ENCODE data around the gene CD63.
A peak's percentile ranks its signal among the peaks of the same experiment; 100 is the strongest.

Gene CD63

DNA sequence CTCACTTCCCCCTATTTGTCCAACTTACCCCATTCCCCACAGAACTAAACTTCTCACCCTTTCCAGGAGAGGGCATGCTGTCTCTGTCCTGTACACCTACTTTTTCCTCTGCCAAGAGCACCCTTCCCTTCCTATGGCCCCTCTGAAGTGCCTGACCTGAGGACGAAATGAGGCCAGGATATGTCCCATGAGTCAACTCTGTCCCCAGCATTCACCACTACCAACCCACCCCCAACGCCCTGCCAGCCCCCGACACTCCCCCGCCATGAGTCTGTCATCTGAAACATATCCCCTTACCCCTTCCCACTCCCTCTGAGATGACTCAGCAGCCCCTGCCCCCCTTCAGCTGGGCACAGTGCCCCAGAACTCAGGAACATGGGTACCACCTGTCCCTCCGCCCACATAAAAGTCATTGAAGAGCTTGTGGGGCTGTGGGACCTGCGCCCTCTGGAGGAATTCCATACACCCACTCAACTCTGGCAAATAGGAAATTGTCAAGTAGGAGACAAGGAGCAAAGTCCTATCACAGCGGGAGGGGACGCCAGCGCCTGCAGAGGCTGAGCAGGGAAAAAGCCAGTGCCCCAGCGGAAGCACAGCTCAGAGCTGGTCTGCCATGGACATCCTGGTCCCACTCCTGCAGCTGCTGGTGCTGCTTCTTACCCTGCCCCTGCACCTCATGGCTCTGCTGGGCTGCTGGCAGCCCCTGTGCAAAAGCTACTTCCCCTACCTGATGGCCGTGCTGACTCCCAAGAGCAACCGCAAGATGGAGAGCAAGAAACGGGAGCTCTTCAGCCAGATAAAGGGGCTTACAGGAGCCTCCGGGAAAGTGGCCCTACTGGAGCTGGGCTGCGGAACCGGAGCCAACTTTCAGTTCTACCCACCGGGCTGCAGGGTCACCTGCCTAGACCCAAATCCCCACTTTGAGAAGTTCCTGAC lies 47.4 kb downstream of the CD63 start:
- H3K4me3 ChIP-seq (ENCODE audit: low read length) = peak overlapping the region; percentile 43
- H3K27ac ChIP-seq (ENCODE audit: low read depth, low read length) = peak overlapping the region; percentile 42; the same call in 1 of the 2 replicates
- no peaks in the 10 kb centered on the region for H3K27me3 ChIP-seq (ENCODE audit: insufficient read depth, low read length)
- 40% methylated on average over 17 of the region's 17 CpGs for WGBS
- H3K9me3 ChIP-seq (ENCODE audit: insufficient read depth, low read depth, low read length) = no peaks in the 10 kb centered on the region
- H3K9ac ChIP-seq (ENCODE audit: low read depth, low read length) = peak overlapping the region; percentile 18; the same call in 1 of the 2 replicates
- H3K4me1 ChIP-seq (ENCODE audit: insufficient read depth, low read length) = peaks cover 6% of the 10 kb centered on the region
- H3K36me3 ChIP-seq (ENCODE audit: insufficient read depth, low read length) = 0 out of 2 replicates have a peak, but pooled peaks cover 9% of the 10 kb centered on the region

- no peak overlapping the region for H3K27ac ChIP-seq (ENCODE audit: low read depth, low read length)
- peaks cover 6% of the 10 kb centered on the region for H3K4me1 ChIP-seq (ENCODE audit: insufficient read depth, low read length)
- H3K9ac ChIP-seq (ENCODE audit: low read depth, low read length) = no peak overlapping the region
- no peaks in the 10 kb centered on the region for H3K27me3 ChIP-seq (ENCODE audit: insufficient read depth, low read length)
- 93% methylated on average over 5 of the region's 5 CpGs for WGBS
- H3K4me3 ChIP-seq (ENCODE audit: low read length) = no peak overlapping the region
- H3K36me3 ChIP-seq (ENCODE audit: insufficient read depth, low read length) = no peaks in the 10 kb centered on the region
- no peaks in the 10 kb centered on the region for H3K9me3 ChIP-seq (ENCODE audit: insufficient read depth, low read depth, low read length)
These were observed 49.1 kb downstream of the CD63 start for GRCh38 chr12:55679691-55680090.

- 94% methylated on average over 6 of the region's 6 CpGs for WGBS
- peaks cover 2% of the 10 kb centered on the region for H3K4me1 ChIP-seq (ENCODE audit: insufficient read depth, low read length)
These were observed 52.1 kb downstream of the CD63 start for GRCh38 chr12:55676707-55677106.

DNA sequence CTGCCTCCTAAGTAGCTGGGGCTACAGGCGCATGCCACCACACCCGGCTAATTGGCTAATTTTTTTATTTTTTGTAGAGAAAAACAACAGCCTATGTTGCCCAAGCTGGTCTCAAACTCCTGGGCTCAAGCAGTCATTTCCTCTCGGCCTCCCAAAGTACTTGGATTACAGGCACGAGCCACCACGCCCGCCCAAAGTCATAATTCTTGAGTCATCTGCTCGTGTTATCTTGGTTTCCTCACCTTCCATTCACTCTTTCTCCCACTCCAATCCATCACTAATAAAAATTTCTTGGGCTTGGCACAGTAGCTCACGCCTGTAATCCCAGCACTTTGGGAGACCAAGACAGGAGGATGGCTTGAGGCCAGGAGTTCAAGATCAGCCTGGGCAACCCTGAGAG lies 53.1 kb downstream of the CD63 start:
- H3K27ac ChIP-seq (ENCODE audit: low read depth, low read length) = no peak overlapping the region
- no peaks in the 10 kb centered on the region for H3K4me1 ChIP-seq (ENCODE audit: insufficient read depth, low read length)
- 92% methylated on average over 8 of the region's 8 CpGs for WGBS
- no peaks in the 10 kb centered on the region for H3K27me3 ChIP-seq (ENCODE audit: insufficient read depth, low read length)
- no peak overlapping the region for H3K4me3 ChIP-seq (ENCODE audit: low read length)
- H3K9ac ChIP-seq (ENCODE audit: low read depth, low read length) = no peak overlapping the region
- H3K9me3 ChIP-seq (ENCODE audit: insufficient read depth, low read depth, low read length) = no peaks in the 10 kb centered on the region
- H3K36me3 ChIP-seq (ENCODE audit: insufficient read depth, low read length) = no peaks in the 10 kb centered on the region

More at GRCh38 chr12:55676707-55677106, 52.1 kb downstream of the CD63 start:
- H3K36me3 ChIP-seq (ENCODE audit: insufficient read depth, low read length) = no peaks in the 10 kb centered on the region
- no peaks in the 10 kb centered on the region for H3K27me3 ChIP-seq (ENCODE audit: insufficient read depth, low read length)
- H3K9ac ChIP-seq (ENCODE audit: low read depth, low read length) = no peak overlapping the region
- no peaks in the 10 kb centered on the region for H3K9me3 ChIP-seq (ENCODE audit: insufficient read depth, low read depth, low read length)
- no peak overlapping the region for H3K4me3 ChIP-seq (ENCODE audit: low read length)
- H3K27ac ChIP-seq (ENCODE audit: low read depth, low read length) = no peak overlapping the region
